Memory B cell (primary cell): ENCODE measurements around the gene PROM1.

Source experiments
- ATAC-seq: fragments of 150-1000 bp; cut with Tn5 transposase; 2 replicates; pipeline ENCODE4 v1.10.0; 2021; ENCODE audit warnings: low read depth, mild to moderate bottlenecking, moderate library complexity
- DNase-seq, 2 donors: peaks; one replicate each; pipeline ENCODE4 v3.0.0; 2022; ENCODE audit warnings: low spot score in 2 of 2
- H3K27ac Mint-ChIP-seq: one replicate; pipeline ENCODE4 v1.8.0; 2022; ENCODE audit warnings: mild to moderate bottlenecking, moderate library complexity, mixed read lengths
- H3K27me3 Mint-ChIP-seq: one replicate; pipeline ENCODE4 v1.8.0; 2022; ENCODE audit warnings: mixed read lengths
- H3K36me3 Mint-ChIP-seq: one replicate; pipeline ENCODE4 v1.8.0; 2022; ENCODE audit warnings: mild to moderate bottlenecking, mixed read lengths
- H3K4me1 Mint-ChIP-seq: one replicate; pipeline ENCODE4 v1.8.0; 2022; ENCODE audit warnings: mixed read lengths
- H3K4me3 Mint-ChIP-seq: one replicate; pipeline ENCODE4 v1.8.0; 2022; ENCODE audit warnings: mild to moderate bottlenecking, moderate library complexity, mixed read lengths
- H3K9me3 Mint-ChIP-seq: one replicate; pipeline ENCODE4 v1.8.0; 2022; ENCODE audit warnings: mixed read lengths

The PROM1 gene

DNA sequence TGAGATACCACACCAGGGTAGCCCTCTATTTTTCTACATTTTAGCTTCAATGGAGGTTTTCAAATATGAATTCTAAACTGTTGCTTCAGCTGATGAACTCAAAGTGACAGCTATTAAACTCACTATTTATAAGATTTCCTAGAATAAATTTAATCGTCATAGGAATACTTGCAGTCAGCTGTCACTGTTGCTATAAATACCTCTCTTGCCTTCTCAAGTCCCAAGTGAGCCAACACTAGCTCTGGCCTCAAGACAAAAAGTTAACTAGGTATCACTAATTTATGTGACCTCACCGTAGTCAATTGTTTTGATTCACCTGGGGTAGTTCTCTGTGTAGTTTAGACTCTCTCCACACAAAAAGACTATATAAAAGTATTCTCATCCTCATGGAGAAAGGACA is 34.3 kb upstream of the PROM1 start:
- no peak overlapping the region for H3K4me3 Mint-ChIP-seq
- no peak for ATAC-seq
- no peaks in the 10 kb centered on the region for H3K9me3 Mint-ChIP-seq
- H3K27me3 Mint-ChIP-seq: peaks cover 14% of the 10 kb centered on the region
- H3K27ac Mint-ChIP-seq: no peak overlapping the region
- H3K36me3 Mint-ChIP-seq: no peaks in the 10 kb centered on the region
- no peak for DNase-seq
- peaks cover 10% of the 10 kb centered on the region for H3K4me1 Mint-ChIP-seq

- Mint-ChIP-seq H3K4me3 (no peak overlapping the region), H3K4me1 (peaks cover 2% of the 10 kb centered on the region), H3K27me3 (peaks cover 19% of the 10 kb centered on the region), H3K27ac (no peak overlapping the region), H3K9me3 (no peaks in the 10 kb centered on the region), H3K36me3 (no peaks in the 10 kb centered on the region)
- DNase-seq: no peak
- no peak for ATAC-seq
Observed at GRCh38 chr4:16117164-16117563, 33.3 kb upstream of the PROM1 start.

- peaks cover 21% of the 10 kb centered on the region for H3K27me3 Mint-ChIP-seq
- H3K27ac Mint-ChIP-seq: no peak overlapping the region
- ATAC-seq (no peak), DNase-seq (no peak)
- H3K4me3 Mint-ChIP-seq: no peak overlapping the region
- no peaks in the 10 kb centered on the region for H3K4me1 Mint-ChIP-seq
- H3K36me3 Mint-ChIP-seq: no peaks in the 10 kb centered on the region
- H3K9me3 Mint-ChIP-seq: no peaks in the 10 kb centered on the region
Observed at GRCh38 chr4:16116493-16116990, 32.7 kb upstream of the PROM1 start.

DNA sequence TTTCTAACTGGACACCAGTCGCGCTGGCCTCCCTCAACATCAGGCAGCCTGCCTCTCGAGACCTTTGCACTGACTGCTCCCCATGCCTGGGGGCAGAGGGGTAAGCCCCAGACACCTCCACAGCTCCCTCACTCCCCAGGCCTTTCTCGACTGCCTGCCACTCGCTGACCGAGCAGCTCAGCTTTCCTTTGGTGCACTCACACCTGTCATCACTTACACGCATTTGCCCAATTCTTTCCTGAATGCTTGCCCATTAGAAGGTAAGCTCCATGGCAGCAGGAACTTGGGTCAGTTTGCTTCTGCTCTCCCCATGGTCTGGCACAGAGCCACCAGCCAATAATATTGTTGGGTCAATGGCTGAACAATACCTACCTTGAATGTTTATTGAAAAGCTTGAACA is 32.2 kb upstream of the PROM1 start:
- Mint-ChIP-seq H3K9me3 (no peaks in the 10 kb centered on the region), H3K4me3 (no peak overlapping the region), H3K36me3 (no peaks in the 10 kb centered on the region), H3K27ac (no peak overlapping the region), H3K4me1 (no peaks in the 10 kb centered on the region), H3K27me3 (peaks cover 21% of the 10 kb centered on the region)
- DNase-seq: no peak
- ATAC-seq: no peak

DNA sequence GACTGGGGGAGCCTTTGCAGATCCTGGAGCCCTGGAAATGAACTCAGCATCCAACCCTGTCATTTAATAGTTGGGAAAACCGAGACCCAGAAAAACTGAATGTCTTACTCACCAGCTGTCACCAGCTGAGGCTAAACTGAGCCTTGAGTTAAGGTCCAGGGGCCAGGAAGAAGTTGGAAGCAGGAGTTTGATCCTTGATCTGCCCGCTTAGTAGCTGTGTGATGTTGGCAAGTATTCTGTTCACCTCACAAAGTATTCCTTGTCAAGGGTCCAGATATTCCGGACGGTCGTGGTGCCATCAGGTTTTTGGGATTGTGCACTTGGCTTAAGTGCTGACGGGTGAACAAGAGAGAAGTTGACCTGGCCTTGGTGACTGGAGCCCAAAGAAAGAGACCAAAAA is 30.7 kb upstream of the PROM1 start:
- Mint-ChIP-seq H3K36me3 (no peaks in the 10 kb centered on the region), H3K4me1 (no peaks in the 10 kb centered on the region), H3K27me3 (peaks cover 20% of the 10 kb centered on the region), H3K4me3 (no peak overlapping the region), H3K27ac (no peak overlapping the region), H3K9me3 (peaks cover 1% of the 10 kb centered on the region)
- DNase-seq (no peak), ATAC-seq (no peak)

DNA sequence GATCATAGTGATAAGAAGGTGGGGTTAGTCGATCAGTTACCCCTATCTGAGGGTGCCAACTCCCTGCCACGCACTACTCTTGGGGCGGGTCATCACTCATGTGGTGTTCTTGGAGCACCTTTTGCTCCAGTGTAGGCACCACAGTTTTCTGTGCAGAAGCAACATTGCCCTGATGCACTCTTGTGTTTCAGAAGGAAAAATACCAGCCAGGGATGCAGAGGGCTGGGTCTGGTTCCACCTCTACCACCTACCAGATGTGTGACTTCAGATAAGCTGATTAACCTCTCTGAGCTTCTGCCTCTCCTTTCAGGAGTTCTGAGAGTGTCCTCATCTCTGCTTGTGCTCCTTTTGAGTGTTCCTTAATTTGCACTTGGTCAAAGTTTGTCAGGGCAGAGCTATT is 29.9 kb upstream of the PROM1 start:
- no peaks in the 10 kb centered on the region for H3K36me3 Mint-ChIP-seq
- H3K4me3 Mint-ChIP-seq: no peak overlapping the region
- DNase-seq (no peak), ATAC-seq (no peak)
- H3K27me3 Mint-ChIP-seq: peaks cover 20% of the 10 kb centered on the region
- H3K4me1 Mint-ChIP-seq: no peaks in the 10 kb centered on the region
- no peak overlapping the region for H3K27ac Mint-ChIP-seq
- H3K9me3 Mint-ChIP-seq: peaks cover 1% of the 10 kb centered on the region

- no peak overlapping the region for H3K27ac Mint-ChIP-seq
- H3K9me3 Mint-ChIP-seq: peaks cover 1% of the 10 kb centered on the region
- ATAC-seq: no peak
- peaks cover 20% of the 10 kb centered on the region for H3K27me3 Mint-ChIP-seq
- H3K4me1 Mint-ChIP-seq: no peaks in the 10 kb centered on the region
- no peaks in the 10 kb centered on the region for H3K36me3 Mint-ChIP-seq
- no peak for DNase-seq
- H3K4me3 Mint-ChIP-seq: no peak overlapping the region
Observed at GRCh38 chr4:16111533-16111932, 27.7 kb upstream of the PROM1 start.

DNA sequence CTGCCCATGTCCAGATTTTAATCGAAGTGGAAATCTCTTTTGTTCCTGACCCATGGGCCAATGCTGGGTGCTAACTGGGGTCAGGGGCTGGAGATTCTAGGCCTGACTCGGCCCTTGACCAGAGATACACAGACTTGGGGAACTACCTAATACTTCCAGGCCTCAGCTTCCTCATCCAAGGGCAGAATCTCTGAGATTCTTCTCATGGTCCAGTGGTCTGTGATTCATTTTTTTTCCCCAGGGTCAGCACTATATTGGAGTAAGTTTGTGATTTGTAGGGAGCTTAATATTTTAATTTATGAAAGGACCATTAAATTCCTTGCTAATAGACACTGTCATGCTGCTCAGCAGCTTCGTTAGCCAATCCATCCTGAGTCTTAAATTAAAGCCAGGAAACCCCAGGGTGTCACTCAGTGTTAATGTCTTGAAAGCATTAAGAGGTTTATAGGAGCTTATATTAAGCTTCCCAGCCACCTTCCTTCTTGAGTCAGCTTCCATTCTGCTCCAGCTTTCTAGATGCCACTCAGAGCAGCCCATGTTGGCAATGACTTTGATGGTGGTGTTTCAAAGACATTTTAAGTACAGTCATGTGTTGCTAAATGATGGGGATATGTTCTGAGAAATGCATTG is 27.0 kb upstream of the PROM1 start:
- H3K4me3 Mint-ChIP-seq: no peak overlapping the region
- ATAC-seq (no peak), DNase-seq (no peak)
- no peak overlapping the region for H3K27ac Mint-ChIP-seq
- no peaks in the 10 kb centered on the region for H3K36me3 Mint-ChIP-seq
- H3K9me3 Mint-ChIP-seq: peaks cover 1% of the 10 kb centered on the region
- H3K27me3 Mint-ChIP-seq: peaks cover 14% of the 10 kb centered on the region
- no peaks in the 10 kb centered on the region for H3K4me1 Mint-ChIP-seq

DNA sequence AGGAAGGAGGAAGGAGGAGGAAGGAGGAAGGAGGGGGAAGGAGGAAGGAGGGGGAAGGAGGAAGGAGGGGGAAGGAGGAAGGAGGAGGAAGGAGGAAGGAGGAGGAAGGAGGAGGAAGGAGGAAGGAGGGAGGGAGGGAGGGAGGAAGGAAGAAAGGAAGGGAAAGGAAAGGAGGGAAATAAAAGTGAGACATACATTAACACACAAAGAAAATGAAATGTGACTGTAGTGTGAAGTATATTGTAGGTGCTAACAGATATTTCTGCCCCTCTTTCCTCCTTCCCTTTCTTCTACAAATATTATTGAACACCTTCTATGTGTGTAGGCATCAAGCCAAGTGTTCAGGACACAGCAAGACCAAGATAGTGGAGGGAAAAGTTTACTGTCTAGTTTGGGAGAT is 26.4 kb upstream of the PROM1 start:
- Mint-ChIP-seq H3K36me3 (no peaks in the 10 kb centered on the region), H3K4me1 (no peaks in the 10 kb centered on the region), H3K9me3 (peaks cover 1% of the 10 kb centered on the region), H3K27me3 (peaks cover 14% of the 10 kb centered on the region), H3K4me3 (no peak overlapping the region), H3K27ac (no peak overlapping the region)
- DNase-seq (no peak), ATAC-seq (no peak)

DNA sequence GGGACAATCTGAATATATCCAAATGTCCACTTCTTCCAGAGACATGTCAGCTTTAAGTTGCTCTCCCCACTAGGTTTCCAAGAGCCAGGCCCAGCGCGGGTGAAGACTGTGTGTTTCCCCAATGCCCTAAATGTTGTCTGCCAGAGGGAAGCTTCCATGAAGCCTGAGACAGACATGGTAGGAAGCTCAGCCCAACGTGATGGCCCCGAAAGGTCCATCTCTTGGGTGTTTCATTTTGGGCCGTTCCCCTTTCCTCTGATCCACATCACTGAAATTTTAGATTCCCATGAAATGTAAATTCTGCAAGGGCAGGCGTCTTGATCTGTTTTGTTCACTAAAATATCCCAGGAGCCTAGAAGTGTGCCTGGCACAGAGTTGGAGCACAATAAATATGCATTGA is 25.4 kb upstream of the PROM1 start:
- Mint-ChIP-seq H3K27ac (no peak overlapping the region), H3K4me1 (no peaks in the 10 kb centered on the region), H3K9me3 (peaks cover 1% of the 10 kb centered on the region), H3K4me3 (no peak overlapping the region), H3K36me3 (no peaks in the 10 kb centered on the region), H3K27me3 (peaks cover 9% of the 10 kb centered on the region)
- no peak for ATAC-seq
- DNase-seq: no peak

DNA sequence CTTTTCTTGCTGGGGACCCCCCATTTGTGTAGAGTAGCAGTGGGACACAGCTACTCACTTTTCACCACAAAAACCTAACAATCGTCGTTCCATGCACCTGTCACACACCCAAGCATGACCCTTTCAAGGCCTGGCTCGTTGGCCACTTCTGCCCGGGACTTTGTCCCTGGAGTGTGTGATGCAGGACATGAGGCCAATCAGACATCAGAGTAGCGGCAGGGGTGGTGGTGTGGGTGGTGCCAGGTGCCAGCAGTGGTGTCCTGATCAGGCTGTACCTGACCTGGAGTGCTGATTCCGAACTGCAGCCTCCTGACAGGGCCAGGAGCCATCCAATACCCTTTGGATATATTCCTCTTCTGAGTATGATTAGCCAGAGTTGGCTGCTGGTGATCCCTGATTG is 23.1 kb upstream of the PROM1 start:
- Mint-ChIP-seq H3K27ac (no peak overlapping the region), H3K36me3 (no peaks in the 10 kb centered on the region), H3K4me3 (no peak overlapping the region), H3K9me3 (peaks cover 1% of the 10 kb centered on the region), H3K27me3 (peaks cover 5% of the 10 kb centered on the region), H3K4me1 (no peaks in the 10 kb centered on the region)
- DNase-seq (no peak), ATAC-seq (no peak)

GRCh38 chr4:16104520-16104919 is 20.7 kb upstream of the PROM1 start:
- H3K36me3 Mint-ChIP-seq: no peaks in the 10 kb centered on the region
- ATAC-seq (no peak), DNase-seq (no peak)
- H3K4me3 Mint-ChIP-seq: no peak overlapping the region
- no peaks in the 10 kb centered on the region for H3K4me1 Mint-ChIP-seq
- H3K9me3 Mint-ChIP-seq: no peaks in the 10 kb centered on the region
- peaks cover 8% of the 10 kb centered on the region for H3K27me3 Mint-ChIP-seq
- no peak overlapping the region for H3K27ac Mint-ChIP-seq

DNA sequence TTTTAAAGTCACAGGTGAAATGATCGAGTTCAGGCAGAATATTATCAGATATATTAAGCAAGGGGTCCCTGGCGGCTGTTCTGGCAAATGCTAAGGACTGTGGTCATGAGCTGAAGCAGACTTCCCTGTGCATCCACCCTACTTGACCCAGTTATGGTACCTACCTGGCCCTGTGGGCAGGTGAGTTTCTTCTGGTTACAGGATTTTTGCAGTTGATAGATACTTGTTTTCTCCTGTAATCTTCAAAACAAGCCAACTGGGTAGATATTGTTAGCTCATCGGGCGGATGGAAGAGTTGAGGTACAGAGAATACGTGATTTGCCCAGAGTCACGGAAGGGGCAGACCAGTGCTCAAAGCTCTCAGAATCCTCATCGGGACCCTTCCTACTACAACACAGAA is 18.5 kb upstream of the PROM1 start:
- no peaks in the 10 kb centered on the region for H3K36me3 Mint-ChIP-seq
- no peaks in the 10 kb centered on the region for H3K9me3 Mint-ChIP-seq
- no peaks in the 10 kb centered on the region for H3K4me1 Mint-ChIP-seq
- no peak overlapping the region for H3K27ac Mint-ChIP-seq
- no peak overlapping the region for H3K4me3 Mint-ChIP-seq
- H3K27me3 Mint-ChIP-seq: peaks cover 6% of the 10 kb centered on the region
- no peak for ATAC-seq
- DNase-seq: no peak

- H3K36me3 Mint-ChIP-seq: no peaks in the 10 kb centered on the region
- no peaks in the 10 kb centered on the region for H3K9me3 Mint-ChIP-seq
- ATAC-seq (no peak), DNase-seq (no peak)
- no peak overlapping the region for H3K4me3 Mint-ChIP-seq
- no peak overlapping the region for H3K27ac Mint-ChIP-seq
- peaks cover 7% of the 10 kb centered on the region for H3K27me3 Mint-ChIP-seq
- no peaks in the 10 kb centered on the region for H3K4me1 Mint-ChIP-seq
Observed at GRCh38 chr4:16100833-16101232, 17.0 kb upstream of the PROM1 start.

DNA sequence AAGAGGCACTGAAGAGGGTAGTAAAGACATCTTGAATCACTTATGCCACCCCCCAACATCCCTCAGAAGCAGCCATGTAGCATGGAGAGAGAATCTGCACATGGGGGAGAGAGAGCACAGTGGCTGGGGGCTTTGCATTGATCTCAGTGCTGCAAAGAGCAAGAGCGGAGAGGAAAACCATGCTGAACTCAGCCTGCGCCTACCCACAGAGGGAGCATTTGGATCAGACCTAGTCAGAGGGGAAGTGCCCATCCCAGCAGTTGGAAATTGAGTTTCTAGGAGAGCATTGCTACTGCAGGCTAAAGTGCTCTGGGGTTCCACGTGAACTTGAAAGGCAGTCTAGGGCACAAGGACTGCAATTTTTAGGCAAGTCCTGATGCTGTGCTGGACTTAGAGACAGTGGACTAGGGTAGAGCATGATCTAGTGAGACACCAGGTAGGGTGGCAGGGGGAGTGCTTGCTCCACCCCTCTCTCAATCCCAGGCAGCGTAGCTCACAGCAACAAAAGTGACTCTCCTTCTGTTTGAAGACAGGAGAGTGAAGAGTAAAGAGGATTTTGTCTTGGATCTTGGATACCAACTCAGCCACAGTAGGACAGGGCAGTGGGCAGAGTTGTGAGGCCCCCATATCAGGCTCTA is 9.0 kb upstream of the PROM1 start:
- ATAC-seq (no peak), DNase-seq (no peak)
- no peaks in the 10 kb centered on the region for H3K4me1 Mint-ChIP-seq
- no peak overlapping the region for H3K4me3 Mint-ChIP-seq
- H3K27ac Mint-ChIP-seq: no peak overlapping the region
- H3K9me3 Mint-ChIP-seq: no peaks in the 10 kb centered on the region
- H3K27me3 Mint-ChIP-seq: peaks cover 16% of the 10 kb centered on the region
- H3K36me3 Mint-ChIP-seq: no peaks in the 10 kb centered on the region
